Caco-2 (cell line): Measurements from ENCODE around the gene ZFHX2. TPM values are rescaled to one million over a fixed set of nuclear protein-coding genes. Genes with fewer than 3 reads are reported as not detected.

Source experiments
- BruUV-seq: library from RNA; stranded (reverse); fragments of 400-500 nt; replicated peaks from 2 replicates; lab custom pipeline; 2021; lab: Mats Ljungman, UMichigan
- CTCF ChIA-PET: fragments of 300-600 bp; sonication (Branson Sonifier 250); formaldehyde crosslinking; loops from one replicate; lab custom pipeline; 2022; ENCODE audit warnings: antibody characterized with exemption; lab: Charles Lee
- POLR2A ChIA-PET: fragments of 300-600 bp; sonication (Branson Sonifier 250); formaldehyde crosslinking; loops from one replicate; lab custom pipeline; 2022; ENCODE audit warnings: antibody characterized with exemption; lab: Charles Lee
- DNase-seq, 2 experiments: peaks; one replicate each; pipeline versions ENCODE4 v3.0.0 to v3.0.0-alpha.2; 2020 to 2022
- H3K27me3 ChIP-seq: replicated peaks from 2 replicates; pipeline ENCODE4 v1.6.0; 2011; ENCODE audit warnings: low read length; ENCODE audit not compliant: control insufficient read depth, insufficient read depth
- H3K36me3 ChIP-seq: 2 replicates; pipeline ENCODE4 v1.5.1; 2011; ENCODE audit warnings: low read length; ENCODE audit not compliant: control insufficient read depth, insufficient read depth
- H3K4me1 ChIP-seq: fragments of 250-450 bp; sonication (Bioruptor Pico); 2 replicates; pipeline ENCODE4 v1.5.1; 2020; ENCODE audit warnings: mild to moderate bottlenecking
- H3K4me3 ChIP-seq: 2 replicates; pipeline ENCODE4 v1.5.1; 2011; ENCODE audit warnings: low read depth, mild to moderate bottlenecking, control low read depth, low read length
- H3K9me3 ChIP-seq: fragments of 250-450 bp; sonication (Bioruptor Pico); 2 replicates; pipeline ENCODE4 v1.5.1; 2020; ENCODE audit warnings: mild to moderate bottlenecking, moderate library complexity
- H3K27ac Mint-ChIP-seq: one replicate; pipeline ENCODE4 v1.8.0; 2022; ENCODE audit warnings: mixed read lengths; ENCODE audit not compliant: unreplicated experiment
- H3K27me3 Mint-ChIP-seq: one replicate; pipeline ENCODE4 v1.8.0; 2022; ENCODE audit warnings: mixed read lengths; ENCODE audit not compliant: insufficient read depth, unreplicated experiment
- H3K36me3 Mint-ChIP-seq: one replicate; pipeline ENCODE4 v1.8.0; 2022; ENCODE audit warnings: mild to moderate bottlenecking, mixed read lengths; ENCODE audit not compliant: insufficient read depth, unreplicated experiment
- H3K4me1 Mint-ChIP-seq: one replicate; pipeline ENCODE4 v1.8.0; 2022; ENCODE audit warnings: low read depth, mixed read lengths; ENCODE audit not compliant: unreplicated experiment
- H3K4me3 Mint-ChIP-seq: one replicate; pipeline ENCODE4 v1.8.0; 2022; ENCODE audit warnings: mild to moderate bottlenecking, moderate library complexity, mixed read lengths; ENCODE audit not compliant: unreplicated experiment
- H3K9me3 Mint-ChIP-seq: one replicate; pipeline ENCODE4 v1.8.0; 2022; ENCODE audit warnings: mixed read lengths; ENCODE audit not compliant: unreplicated experiment
- intact Hi-C: fragments of 100-400 bp; cut with micrococcal nuclease; formaldehyde crosslinking; loops from one replicate; pipeline ENCODE4 v1.10.0; 2022; ENCODE audit not compliant: unreplicated experiment
- total RNA-seq: library from RNA; stranded (reverse); gene quantifications from 2 replicates; pipeline ENCODE4 v1.2.3, GENCODE V29; 2022
- TF ChIP-seq, protein P1 (sequence below), 2 experiments: fragments of 200-600 bp in 1 of 2; IDR thresholded peaks; 1 replicate in 1 of 2; 2 replicates in 1 of 2; pipeline versions ENCODE4 v1.5.1 to v1.8.0; 2011 to 2022; ENCODE audit warnings: antibody characterized with exemption in 1 of 2, control low read depth in 1 of 2, inconsistent platforms in 1 of 2, low read depth in 1 of 2, low read length in 1 of 2, mild to moderate bottlenecking in 1 of 2, moderate library complexity in 1 of 2; ENCODE audit not compliant: insufficient read depth in 1 of 2, severe bottlenecking in 1 of 2, unreplicated experiment in 1 of 2

The ZFHX2 gene
- total RNA-seq, 1 experiment from 2014 or later, result 1.1 TPM

DNA sequence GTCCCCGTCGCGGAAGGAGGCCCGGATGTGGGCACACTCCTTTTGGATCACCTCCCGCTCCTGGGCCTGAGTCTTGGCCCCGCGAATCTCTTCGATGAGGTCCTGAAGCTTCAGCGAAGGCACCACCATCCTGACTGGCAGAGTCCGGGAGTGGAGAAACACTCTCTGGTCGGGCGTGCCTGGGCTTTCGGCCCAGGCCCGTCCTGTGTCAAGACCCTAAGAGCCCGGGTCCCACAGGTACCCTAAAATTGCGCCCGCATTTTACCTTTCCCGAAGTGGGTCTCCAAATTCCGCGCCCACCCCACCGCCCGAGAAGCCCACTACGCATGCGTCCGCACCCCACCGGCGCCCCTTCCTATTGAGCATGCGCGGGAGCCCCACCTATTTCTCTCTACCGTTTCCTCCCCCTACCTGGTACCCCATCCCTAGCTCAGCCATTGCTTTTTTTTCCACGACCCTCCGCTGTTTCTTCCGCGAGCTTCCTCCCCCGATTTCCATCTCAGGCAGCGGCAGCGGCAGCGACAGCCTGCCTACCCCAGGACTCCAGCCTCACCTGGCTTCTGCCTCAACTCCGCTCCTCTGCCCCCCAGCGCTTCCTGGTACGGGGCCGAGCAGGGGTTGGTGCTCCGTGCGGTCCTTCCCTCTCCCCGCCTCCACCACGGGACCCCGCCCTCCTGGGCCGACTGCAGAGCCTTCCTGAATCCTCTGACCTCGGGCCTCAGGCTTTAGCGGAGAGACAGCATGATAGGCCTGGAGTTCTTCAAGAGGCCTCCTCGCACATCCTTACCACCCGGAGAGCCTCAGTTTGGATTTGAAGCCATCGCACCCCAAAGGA is 15.8 kb upstream of the ZFHX2 start, which contains the start of gene AP1G2:
Gene AP1G2, minus strand, starts transcription at position 606 of the 835 bp plus-strand sequence. Its CDS starts 477 bp downstream, at position 129.
- H3K36me3 ChIP-seq, result no peaks in the 10 kb centered on the region; the same call in 1 of the 2 replicates
- peak; percentile 94 to 95 for DNase-seq
- Mint-ChIP-seq H3K36me3 (peaks cover 25% of the 10 kb centered on the region), H3K4me1 (peaks cover 7% of the 10 kb centered on the region), H3K27ac (peak within 1 kb of the TSS; percentile 89), H3K9me3 (no peaks in the 10 kb centered on the region), H3K4me3 (peak within 1 kb of the TSS; percentile 94), H3K27me3 (no peaks in the 10 kb centered on the region)
- TF ChIP-seq, protein P1, sequence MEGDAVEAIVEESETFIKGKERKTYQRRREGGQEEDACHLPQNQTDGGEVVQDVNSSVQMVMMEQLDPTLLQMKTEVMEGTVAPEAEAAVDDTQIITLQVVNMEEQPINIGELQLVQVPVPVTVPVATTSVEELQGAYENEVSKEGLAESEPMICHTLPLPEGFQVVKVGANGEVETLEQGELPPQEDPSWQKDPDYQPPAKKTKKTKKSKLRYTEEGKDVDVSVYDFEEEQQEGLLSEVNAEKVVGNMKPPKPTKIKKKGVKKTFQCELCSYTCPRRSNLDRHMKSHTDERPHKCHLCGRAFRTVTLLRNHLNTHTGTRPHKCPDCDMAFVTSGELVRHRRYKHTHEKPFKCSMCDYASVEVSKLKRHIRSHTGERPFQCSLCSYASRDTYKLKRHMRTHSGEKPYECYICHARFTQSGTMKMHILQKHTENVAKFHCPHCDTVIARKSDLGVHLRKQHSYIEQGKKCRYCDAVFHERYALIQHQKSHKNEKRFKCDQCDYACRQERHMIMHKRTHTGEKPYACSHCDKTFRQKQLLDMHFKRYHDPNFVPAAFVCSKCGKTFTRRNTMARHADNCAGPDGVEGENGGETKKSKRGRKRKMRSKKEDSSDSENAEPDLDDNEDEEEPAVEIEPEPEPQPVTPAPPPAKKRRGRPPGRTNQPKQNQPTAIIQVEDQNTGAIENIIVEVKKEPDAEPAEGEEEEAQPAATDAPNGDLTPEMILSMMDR (IDR thresholded peaks at IDR 0.05; ENCODE audit: insufficient read depth in 1 of 2, low read depth in 1 of 2, low read length in 1 of 2, severe bottlenecking in 1 of 2, unreplicated experiment in 1 of 2), result no peak
- ChIA-PET POLR2A (interaction anchor here (0.6 kb wide), 1 partner anchor 600 kb away, joined by 3 read pairs; no protein-coding TSS in a partner anchor), CTCF (interaction anchor here (0.6 to 1.0 kb wide), 3 partner anchors 22 to 343 kb away, joined by 3 to 7 read pairs (median 3); no protein-coding TSS in a partner anchor)
- TSS peak; percentile 50 for BruUV-seq
- peaks cover 9% of the 10 kb centered on the region; the same call in 1 of the 2 replicates for H3K4me1 ChIP-seq
- no peaks in the 10 kb centered on the region for H3K27me3 ChIP-seq
- H3K9me3 ChIP-seq, result no peaks in the 10 kb centered on the region
- H3K4me3 ChIP-seq, result peak within 1 kb of the TSS; percentile 72
- intact Hi-C loops, result no loop called here

DNA sequence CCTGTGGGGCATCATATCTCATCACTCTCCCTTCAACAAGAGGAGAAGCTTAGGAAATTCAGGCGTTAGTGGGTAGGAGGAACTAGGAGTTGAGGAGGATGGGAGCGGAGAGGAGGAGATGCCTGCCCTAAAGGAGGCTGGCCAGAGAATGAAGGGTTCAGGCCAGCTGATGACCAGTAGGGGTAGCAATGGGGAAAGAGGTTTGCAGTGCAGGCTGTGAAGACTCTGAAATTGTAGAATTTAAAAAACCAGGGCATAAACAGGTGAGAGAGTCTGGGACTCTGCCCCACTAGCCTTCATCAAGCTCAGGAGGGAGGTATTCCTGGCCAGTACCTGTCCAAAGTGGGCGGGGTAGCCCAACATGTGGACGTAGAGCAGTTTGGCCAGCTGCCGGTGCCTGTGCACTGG is 15.2 kb upstream of the ZFHX2 start:
- Mint-ChIP-seq H3K36me3 (peaks cover 28% of the 10 kb centered on the region), H3K4me1 (peaks cover 7% of the 10 kb centered on the region), H3K4me3 (peak overlapping the region; percentile 94), H3K27me3 (no peaks in the 10 kb centered on the region), H3K9me3 (no peaks in the 10 kb centered on the region), H3K27ac (peak overlapping the region; percentile 89)
- TF ChIP-seq, protein P1 (IDR thresholded peaks at IDR 0.05; ENCODE audit: insufficient read depth in 1 of 2, low read depth in 1 of 2, low read length in 1 of 2, severe bottlenecking in 1 of 2, unreplicated experiment in 1 of 2), result peak; percentile 4 to 9
- Histone ChIP-seq H3K4me1 (peaks cover 9% of the 10 kb centered on the region; the same call in 1 of the 2 replicates), H3K9me3 (no peaks in the 10 kb centered on the region), H3K4me3 (peak overlapping the region; percentile 72), H3K27me3 (no peaks in the 10 kb centered on the region), H3K36me3 (peaks cover 1% of the 10 kb centered on the region)
- no peak for DNase-seq
- ChIA-PET CTCF (interaction anchor here (1.0 kb wide), 1 partner anchor 22 kb away, joined by 7 read pairs; no protein-coding TSS in a partner anchor), POLR2A (interaction anchor here (0.6 kb wide), 1 partner anchor 600 kb away, joined by 3 read pairs; no protein-coding TSS in a partner anchor)
- intact Hi-C loops, result no loop called here
- no TSS peak for BruUV-seq

DNA sequence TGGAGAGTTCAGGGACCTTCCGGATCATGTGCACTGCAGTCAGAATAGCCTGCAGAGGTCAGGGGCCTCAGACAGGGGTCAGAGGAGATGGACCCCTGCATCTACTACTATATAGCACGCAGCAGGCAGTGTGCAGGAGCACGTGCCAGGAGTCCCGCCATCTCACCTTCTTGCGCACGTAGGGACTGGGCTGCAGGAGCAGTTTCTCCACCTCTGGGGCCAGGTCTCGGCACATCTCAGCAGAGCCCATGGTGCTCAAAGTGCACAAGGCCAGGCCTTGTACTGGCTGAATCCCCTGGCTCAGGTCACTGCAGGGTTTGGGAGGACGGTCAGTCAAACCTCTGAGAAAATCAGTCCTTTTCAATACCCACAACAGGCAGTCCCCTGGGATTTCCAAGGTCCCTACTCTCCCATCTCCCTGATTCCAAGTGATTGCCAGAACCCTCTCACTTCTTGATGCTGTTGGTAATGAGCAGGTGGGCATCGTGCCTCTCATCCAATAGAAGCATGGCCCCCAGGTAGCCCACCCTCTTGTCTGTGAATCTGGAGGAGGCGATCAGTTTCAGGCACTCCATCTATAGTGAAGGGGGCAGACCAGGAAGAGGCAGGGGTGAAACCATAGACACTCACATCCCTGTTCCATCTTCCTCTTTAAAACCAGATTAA is 14.7 kb upstream of the ZFHX2 start:
- peak overlapping the region; percentile 72 for H3K4me3 ChIP-seq
- intact Hi-C loops, result no loop called here
- H3K27ac Mint-ChIP-seq, result peak overlapping the region; percentile 89
- H3K27me3 ChIP-seq, result no peaks in the 10 kb centered on the region
- peaks cover 9% of the 10 kb centered on the region; the same call in 1 of the 2 replicates for H3K4me1 ChIP-seq
- CTCF ChIA-PET, result no interaction called here
- POLR2A ChIA-PET, result no interaction called here
- peaks cover 33% of the 10 kb centered on the region for H3K36me3 Mint-ChIP-seq
- H3K4me1 Mint-ChIP-seq, result peaks cover 7% of the 10 kb centered on the region
- H3K27me3 Mint-ChIP-seq, result no peaks in the 10 kb centered on the region
- DNase-seq, result no peak
- H3K36me3 ChIP-seq, result peaks cover 3% of the 10 kb centered on the region
- no TSS peak for BruUV-seq
- H3K4me3 Mint-ChIP-seq, result peak overlapping the region; percentile 94
- no peaks in the 10 kb centered on the region for H3K9me3 Mint-ChIP-seq
- no peaks in the 10 kb centered on the region for H3K9me3 ChIP-seq
- TF ChIP-seq, protein P1 (IDR thresholded peaks at IDR 0.05; ENCODE audit: insufficient read depth in 1 of 2, low read depth in 1 of 2, low read length in 1 of 2, severe bottlenecking in 1 of 2, unreplicated experiment in 1 of 2), result no peak
